NCI-H2227 (cell line): ENCODE measurements around the gene KRTAP4-11.
"Not testable (repeated sequence)": the region's sequence is repeated elsewhere in the genome, so short reads cannot be mapped to it uniquely, and the experiment has no call there.

ENCODE experiments used
- DNase-seq: peaks from one replicate; lab custom pipeline; 2025; ENCODE audit not compliant: unreplicated experiment; lab: John Stamatoyannopoulos, UW

The KRTAP4-11 gene

GRCh38 chr17:41088760-41089352 is 29.3 kb downstream of the KRTAP4-11 start:
- DNase-seq, result not testable (repeated sequence)

GRCh38 chr17:41084100-41084856 is 33.9 kb downstream of the KRTAP4-11 start, which contains the start of gene KRTAP4-7:
Gene KRTAP4-7, plus strand, starts transcription at chr17:41084150. Its CDS starts 57 bp downstream, at chr17:41084207.
- not testable (repeated sequence) for DNase-seq

GRCh38 chr17:41083427-41083826 is 34.7 kb downstream of the KRTAP4-11 start:
- DNase-seq, result not testable (repeated sequence)

- DNase-seq, result no peak
These were observed 35.5 kb downstream of the KRTAP4-11 start for GRCh38 chr17:41082626-41083025.

- no peak for DNase-seq
These were observed 41.4 kb downstream of the KRTAP4-11 start for GRCh38 chr17:41076788-41077187.

GRCh38 chr17:41073676-41074075 is 44.5 kb downstream of the KRTAP4-11 start:
- no peak for DNase-seq

GRCh38 chr17:41071606-41072360 is 46.4 kb downstream of the KRTAP4-11 start:
- no peak for DNase-seq

GRCh38 chr17:41069031-41069430 is 49.1 kb downstream of the KRTAP4-11 start:
- DNase-seq, result no peak

- DNase-seq, result no peak
These were observed 50.9 kb downstream of the KRTAP4-11 start for GRCh38 chr17:41067281-41067680.
